IPS DF 4.7 (cell line): ENCODE measurements around the gene TTC23.

Experiments
- DNase-seq: peaks from one replicate; pipeline ENCODE4 v3.0.0-alpha.2; 2013; ENCODE audit warnings: low spot score; ENCODE audit errors: extremely low read depth

TTC23 gene

GRCh38 chr15:99138491-99138982 lies 110.8 kb downstream of the TTC23 start:
- no peak for DNase-seq

- DNase-seq = no peak
Measured at GRCh38 chr15:99137877-99138276, 111.5 kb downstream of the TTC23 start.

GRCh38 chr15:99137111-99137546 lies 112.3 kb downstream of the TTC23 start:
- no peak for DNase-seq

GRCh38 chr15:99135194-99135593 lies 114.2 kb downstream of the TTC23 start:
- DNase-seq = no peak

GRCh38 chr15:99134317-99134821 lies 115.0 kb downstream of the TTC23 start:
- no peak for DNase-seq

GRCh38 chr15:99132634-99133287 lies 116.6 kb downstream of the TTC23 start:
- no peak for DNase-seq

- DNase-seq = no peak
Measured at GRCh38 chr15:99132122-99132521, 117.3 kb downstream of the TTC23 start.

- DNase-seq = no peak
Measured at GRCh38 chr15:99131441-99132023, 117.8 kb downstream of the TTC23 start.

GRCh38 chr15:99130765-99131440 lies 118.5 kb downstream of the TTC23 start:
- no peak for DNase-seq

- no peak for DNase-seq
Measured at GRCh38 chr15:99130314-99130713, 119.1 kb downstream of the TTC23 start.

GRCh38 chr15:99129644-99130043 lies 119.7 kb downstream of the TTC23 start:
- no peak for DNase-seq

GRCh38 chr15:99128411-99128810 lies 121.0 kb downstream of the TTC23 start:
- no peak for DNase-seq

GRCh38 chr15:99127773-99128172 lies 121.6 kb downstream of the TTC23 start:
- DNase-seq = no peak

GRCh38 chr15:99126930-99127329 lies 122.5 kb downstream of the TTC23 start:
- no peak for DNase-seq

- no peak for DNase-seq
Measured at GRCh38 chr15:99126131-99126588, 123.2 kb downstream of the TTC23 start.

- DNase-seq = no peak
Measured at GRCh38 chr15:99125061-99125891, 124.1 kb downstream of the TTC23 start.

GRCh38 chr15:99124641-99125040 lies 124.7 kb downstream of the TTC23 start:
- no peak for DNase-seq

- no peak for DNase-seq
Measured at GRCh38 chr15:99123713-99124451, 125.5 kb downstream of the TTC23 start.

GRCh38 chr15:99122831-99123712 lies 126.3 kb downstream of the TTC23 start:
- no peak for DNase-seq
